HG02571 (cell line): ENCODE data around the gene TPPP2.
"Not testable (repeated sequence)": the region's sequence is repeated elsewhere in the genome, so short reads cannot be mapped to it uniquely, and the experiment has no call there.

ENCODE experiments used
- ATAC-seq: cut with Tn5 transposase; IDR thresholded peaks from one replicate; pipeline ENCODE4 v1.9.1; 2021; ENCODE audit warnings: mild to moderate bottlenecking, moderate library complexity; ENCODE audit not compliant: unreplicated experiment

Gene TPPP2

GRCh38 chr14:21029917-21030316, at the start of gene TPPP2:
Gene TPPP2, plus strand, starts transcription at chr14:21030217. Its CDS starts 365 bp downstream, at chr14:21030582.
- ATAC-seq = no peak

- no peak for ATAC-seq
These were observed 49.1 kb upstream of the TPPP2 start for GRCh38 chr14:20980906-20981305.

- no peak for ATAC-seq
These were observed 47.2 kb upstream of the TPPP2 start for GRCh38 chr14:20982646-20983369.

- not testable (repeated sequence) for ATAC-seq
These were observed 44.4 kb upstream of the TPPP2 start for GRCh38 chr14:20985650-20986049.

- no peak for ATAC-seq
These were observed 43.2 kb upstream of the TPPP2 start for GRCh38 chr14:20986811-20987210.

- no peak for ATAC-seq
These were observed 41.1 kb upstream of the TPPP2 start for GRCh38 chr14:20988717-20989470.

GRCh38 chr14:20989471-20989786, 40.6 kb upstream of the TPPP2 start:
- no peak for ATAC-seq

GRCh38 chr14:20989787-20990600, 40.0 kb upstream of the TPPP2 start, which contains the start of gene METTL17:
Gene METTL17, plus strand, starts transcription at chr14:20989980. Its CDS starts 23 bp downstream, at chr14:20990003.
- ATAC-seq = peak; percentile 96

GRCh38 chr14:20996521-20996920, 33.5 kb upstream of the TPPP2 start:
- ATAC-seq = no peak

GRCh38 chr14:20997115-20997514, 32.9 kb upstream of the TPPP2 start:
- ATAC-seq = no peak

GRCh38 chr14:20997564-20997963, 32.5 kb upstream of the TPPP2 start:
- no peak for ATAC-seq

- no peak for ATAC-seq
These were observed 31.9 kb upstream of the TPPP2 start for GRCh38 chr14:20998139-20998538.

GRCh38 chr14:20998674-20999366, 31.2 kb upstream of the TPPP2 start, which contains the start of gene SLC39A2:
Gene SLC39A2, plus strand, starts transcription at chr14:20999293. Its CDS starts 154 bp downstream, at chr14:20999447.
- no peak for ATAC-seq

- ATAC-seq = no peak
These were observed 30.4 kb upstream of the TPPP2 start for GRCh38 chr14:20999591-20999990.

- ATAC-seq = no peak
These were observed 28.8 kb upstream of the TPPP2 start for GRCh38 chr14:21001218-21001617.

- no peak for ATAC-seq
These were observed 26.1 kb upstream of the TPPP2 start for GRCh38 chr14:21003788-21004346.

GRCh38 chr14:21009721-21010120, 20.3 kb upstream of the TPPP2 start:
- not testable (repeated sequence) for ATAC-seq

GRCh38 chr14:21011136-21011535, 18.9 kb upstream of the TPPP2 start:
- no peak for ATAC-seq

- no peak for ATAC-seq
These were observed 15.2 kb upstream of the TPPP2 start for GRCh38 chr14:21014761-21015190.

- ATAC-seq = no peak
These were observed 14.7 kb upstream of the TPPP2 start for GRCh38 chr14:21015312-21015711.
